HuH-7.5 (cell line): ENCODE results near the gene PSMB5.
A peak's percentile ranks its signal among the peaks of the same experiment; 100 is the strongest.

Source experiments
- DNase-seq: peaks from one replicate; pipeline ENCODE4 v3.0.0; 2011; ENCODE audit warnings: low spot score

Gene PSMB5

GRCh38 chr14:23058654-23059504, 24.2 kb upstream of the PSMB5 start:
- no peak for DNase-seq

- DNase-seq: peak; percentile 98
Observed at GRCh38 chr14:23057757-23058653, 23.3 kb upstream of the PSMB5 start.

GRCh38 chr14:23056956-23057756, 22.5 kb upstream of the PSMB5 start, which contains the start of gene CDH24:
TSS of gene CDH24 (minus strand) at chr14:23057520. CDS start at chr14:23055733, 1,787 bp downstream.
- peak; percentile 83 for DNase-seq

DNA sequence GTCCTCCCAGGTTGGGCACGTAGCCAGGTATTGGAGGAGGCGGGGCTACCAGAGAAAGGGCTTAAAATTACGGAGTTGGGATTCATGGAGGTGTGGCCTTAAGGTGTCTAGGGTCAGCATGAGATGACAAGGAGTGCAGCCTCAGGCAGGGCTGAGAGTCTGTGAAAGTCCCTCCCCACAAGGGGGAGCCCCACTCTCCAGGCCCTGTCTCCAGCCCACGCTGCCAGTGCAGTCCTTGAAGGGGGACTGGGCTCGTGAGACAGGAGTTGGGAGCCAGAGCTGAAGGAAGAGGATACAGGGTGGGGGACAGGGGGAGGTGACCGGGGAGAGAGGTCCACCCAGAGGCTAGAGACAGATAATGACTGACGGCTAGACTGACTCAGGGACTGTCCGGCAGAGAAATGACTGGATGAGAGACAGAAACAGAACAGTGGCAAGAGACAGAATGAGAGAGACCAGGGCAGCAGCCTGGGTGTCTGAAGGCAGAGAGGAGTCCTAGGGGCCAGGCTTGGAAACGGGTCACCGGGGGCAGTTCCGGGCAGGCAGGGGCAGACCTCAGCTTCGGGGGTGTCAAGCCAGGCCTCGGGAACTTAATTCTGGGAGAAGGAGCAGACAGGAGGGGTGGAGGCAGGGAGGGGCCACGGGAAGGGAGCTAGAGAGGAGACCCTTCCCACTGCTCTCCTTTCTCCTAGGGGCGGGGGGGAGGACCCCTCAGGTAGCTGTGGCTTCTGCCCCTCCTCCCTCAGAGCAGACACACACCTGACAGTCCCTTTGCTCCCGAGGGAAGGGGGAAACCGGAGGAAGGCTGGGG, 21.6 kb upstream of the PSMB5 start:
- DNase-seq: peak; percentile 98

GRCh38 chr14:23055621-23056144, 21.0 kb upstream of the PSMB5 start:
- no peak for DNase-seq

GRCh38 chr14:23055147-23055550, 20.4 kb upstream of the PSMB5 start:
- DNase-seq: no peak

DNA sequence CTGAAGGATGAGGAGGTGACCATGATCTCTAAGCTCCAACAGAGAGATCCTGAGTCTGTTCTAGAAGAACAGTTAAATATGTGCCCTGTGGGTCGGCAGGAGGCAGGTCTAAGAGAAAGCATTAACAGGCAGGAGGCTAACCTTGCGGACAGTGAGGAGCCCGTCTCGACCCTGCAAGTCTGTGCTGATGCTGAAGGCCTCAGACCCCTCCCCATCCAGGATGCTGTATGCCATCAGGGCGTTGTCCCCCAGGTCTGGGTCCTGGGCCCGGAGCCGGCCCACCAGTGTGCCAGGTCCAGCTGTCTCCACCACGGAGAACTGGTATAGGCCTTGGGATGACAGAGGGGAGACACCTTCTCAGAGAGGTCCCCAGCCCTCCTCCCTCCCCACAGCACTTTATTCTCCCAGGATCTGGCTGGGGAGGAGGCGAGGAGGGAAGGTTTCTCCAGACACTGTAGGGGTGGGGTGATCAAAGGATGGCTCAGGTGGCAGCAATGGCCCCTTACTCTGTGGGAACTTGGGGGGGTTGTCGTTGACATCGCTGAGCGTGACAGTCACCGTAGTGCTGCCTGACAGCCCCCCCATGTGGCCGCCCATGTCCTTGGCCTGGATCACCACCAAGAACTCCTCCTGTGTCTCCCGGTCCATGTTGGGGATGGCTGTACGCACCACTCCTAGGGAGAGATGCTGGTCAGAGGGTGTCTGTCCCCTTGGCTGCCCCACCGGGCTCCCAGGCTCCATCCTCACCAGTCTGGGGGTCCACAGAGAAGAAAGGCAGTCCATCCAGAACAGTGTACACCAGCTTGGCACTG, 19.5 kb upstream of the PSMB5 start:
- DNase-seq: peak; percentile 70

- no peak for DNase-seq
Observed at GRCh38 chr14:23053426-23053825, 18.7 kb upstream of the PSMB5 start.

DNA sequence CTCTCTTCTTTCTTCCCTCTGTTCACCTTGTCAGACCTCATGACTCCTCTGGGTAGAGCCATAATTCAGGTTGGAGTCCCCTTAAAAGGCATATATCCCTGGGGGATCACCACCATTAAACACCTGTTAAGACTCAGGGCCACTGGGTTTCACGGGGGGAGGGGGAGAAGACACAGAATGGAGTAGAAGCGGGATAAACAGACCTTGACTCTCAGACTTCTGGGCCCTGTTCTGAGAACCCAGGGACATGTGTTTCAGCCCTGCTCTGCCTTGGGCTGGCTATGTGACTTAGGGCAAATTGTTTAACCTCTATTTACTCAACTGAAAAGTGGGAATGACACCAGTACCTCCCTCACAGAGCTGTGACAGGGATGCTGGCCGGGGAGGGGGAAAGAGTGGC, 18.0 kb upstream of the PSMB5 start:
- no peak for DNase-seq

DNA sequence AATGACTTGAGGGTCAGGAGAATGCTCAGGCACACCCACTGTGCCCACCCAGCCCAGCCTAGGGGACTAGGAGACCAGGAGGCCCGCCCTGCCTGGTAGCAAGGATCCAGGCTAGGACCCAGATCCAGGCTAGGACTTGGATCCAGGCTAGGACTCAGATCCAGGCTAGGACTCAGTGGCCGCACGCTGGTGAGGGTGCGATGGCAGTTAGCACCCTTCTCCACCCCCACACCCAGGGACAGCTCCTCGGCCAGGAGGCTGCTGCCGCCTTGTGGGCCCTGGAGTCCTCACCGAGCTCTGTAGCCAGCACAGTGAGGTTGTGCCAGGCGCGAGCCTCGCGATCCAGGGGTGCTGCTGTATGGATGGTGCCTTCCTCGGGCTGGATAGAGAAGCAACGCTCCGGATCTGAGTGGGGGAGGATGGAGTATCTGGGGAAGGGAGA, 17.5 kb upstream of the PSMB5 start:
- DNase-seq: no peak

GRCh38 chr14:23051141-23052057, 16.7 kb upstream of the PSMB5 start:
- no peak for DNase-seq

DNA sequence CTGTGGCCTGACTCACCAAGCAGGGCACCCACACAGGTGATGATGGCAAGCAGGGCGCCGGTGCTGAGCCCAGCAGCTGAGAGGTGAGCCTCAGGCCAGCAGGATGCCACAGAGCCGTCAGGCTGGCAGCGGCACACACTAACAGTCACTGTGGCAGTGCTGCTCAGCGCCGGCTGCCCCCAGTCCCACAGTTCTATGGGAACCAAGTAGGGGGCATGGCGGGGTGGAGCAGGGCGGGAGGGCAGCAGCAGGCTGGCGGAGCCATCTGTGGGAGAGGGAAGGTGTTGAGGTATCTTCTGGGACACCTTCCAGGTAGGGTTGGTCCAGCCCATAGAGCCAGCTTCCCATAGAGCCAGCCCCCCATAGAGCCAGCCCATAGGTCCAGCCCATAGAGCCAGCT, 14.3 kb upstream of the PSMB5 start:
- no peak for DNase-seq

- no peak for DNase-seq
Observed at GRCh38 chr14:23047751-23048693, 13.3 kb upstream of the PSMB5 start.

DNA sequence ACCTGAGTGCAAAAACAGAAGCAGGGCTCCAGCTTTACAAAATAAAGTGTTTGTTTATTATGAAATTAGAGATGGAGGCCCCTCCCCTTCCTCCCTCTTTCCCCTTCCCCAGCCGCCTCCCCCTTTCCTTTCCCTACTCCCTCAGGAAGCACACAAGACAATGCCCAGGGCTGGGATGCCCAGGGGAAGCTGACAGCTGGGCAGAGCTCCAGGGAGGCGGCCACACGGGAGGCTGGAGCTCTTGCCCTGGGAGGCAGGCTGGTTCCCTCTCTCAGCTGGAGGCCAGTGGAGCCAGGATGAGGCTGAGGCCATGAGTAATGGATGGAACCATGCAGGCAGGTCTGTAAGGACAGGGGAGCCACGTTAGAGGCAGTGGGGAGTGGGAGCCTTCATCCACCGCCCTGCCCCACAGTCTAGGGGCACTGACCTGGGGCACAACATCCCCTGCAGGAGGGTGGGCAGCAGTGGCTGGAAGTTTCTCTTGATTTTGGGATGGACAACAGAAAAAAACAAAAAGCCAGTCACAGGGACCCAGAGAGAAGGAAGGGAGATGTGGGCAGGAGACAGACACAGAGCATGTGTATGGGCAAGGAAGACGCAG, 12.4 kb upstream of the PSMB5 start:
- DNase-seq: no peak

GRCh38 chr14:23045419-23046357, 11.0 kb upstream of the PSMB5 start:
- DNase-seq: no peak

DNA sequence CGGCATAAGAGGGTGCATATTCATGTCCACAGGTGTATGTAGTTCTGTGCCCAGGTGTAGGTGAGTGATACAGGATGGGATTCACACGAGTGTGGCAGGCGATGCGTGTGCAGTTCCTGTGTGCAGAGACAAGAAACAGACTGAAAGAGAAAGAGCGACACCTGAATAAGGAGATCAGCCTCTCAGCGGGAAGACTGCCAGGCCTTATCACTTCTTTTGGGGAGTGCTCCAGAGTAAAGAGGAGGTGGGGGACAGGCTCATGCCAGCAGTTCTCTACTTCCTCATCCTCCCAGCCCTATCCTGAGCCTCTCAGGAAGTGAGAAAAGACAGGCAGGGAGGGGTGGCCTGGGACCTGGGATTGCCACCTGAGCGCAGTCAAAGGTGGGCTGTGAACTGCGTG, 10.1 kb upstream of the PSMB5 start:
- no peak for DNase-seq
